Retinal pigment epithelial cell (primary cell): ENCODE results near the gene AGBL2.
"Not testable (repeated sequence)": the region's sequence is repeated elsewhere in the genome, so short reads cannot be mapped to it uniquely, and the experiment has no call there.

Experiments
- DNase-seq: peaks from one replicate; pipeline ENCODE4 v3.0.0-alpha.2; 2010; ENCODE audit warnings: low read depth
- H3K4me3 ChIP-seq: 2 replicates; pipeline ENCODE4 v1.5.1; 2011; ENCODE audit warnings: mild to moderate bottlenecking, low read length, control low read depth, moderate library complexity
- CTCF ChIP-seq: conservative IDR thresholded peaks from 2 replicates; pipeline ENCODE4 v1.5.1; 2011; ENCODE audit warnings: low read depth, low read length, control low read depth, inconsistent platforms

The AGBL2 gene

GRCh38 chr11:47715082-47715669, at the start of gene AGBL2:
Gene AGBL2, minus strand, starts transcription at chr11:47715369. Its CDS starts 719 bp downstream, at chr11:47714650.
- no peak for TF ChIP-seq CTCF
- peak within 1 kb of the TSS; percentile 80 for H3K4me3 ChIP-seq
- no peak for DNase-seq

GRCh38 chr11:47759291-47759690, 44.1 kb upstream of the AGBL2 start:
- not testable (repeated sequence) for DNase-seq, H3K4me3 ChIP-seq

GRCh38 chr11:47756208-47756607, 41.0 kb upstream of the AGBL2 start:
- no peak overlapping the region for H3K4me3 ChIP-seq
- no peak for DNase-seq
- TF ChIP-seq CTCF: no peak

- no peak for DNase-seq
- H3K4me3 ChIP-seq: no peak overlapping the region
- no peak for TF ChIP-seq CTCF
Observed at GRCh38 chr11:47750725-47751124, 35.6 kb upstream of the AGBL2 start.

- not testable (repeated sequence) for H3K4me3 ChIP-seq, DNase-seq
Observed at GRCh38 chr11:47742494-47742893, 27.3 kb upstream of the AGBL2 start.

- not testable (repeated sequence) for H3K4me3 ChIP-seq, DNase-seq
Observed at GRCh38 chr11:47737817-47738216, 22.6 kb upstream of the AGBL2 start.

GRCh38 chr11:47732271-47732670, 17.1 kb upstream of the AGBL2 start:
- no peak for TF ChIP-seq CTCF
- DNase-seq: no peak
- H3K4me3 ChIP-seq: no peak overlapping the region

GRCh38 chr11:47731475-47731874, 16.3 kb upstream of the AGBL2 start:
- no peak for DNase-seq
- no peak for TF ChIP-seq CTCF
- H3K4me3 ChIP-seq: no peak overlapping the region
